ENCODE data around the gene RAB44.

- no peak for TF ChIP-seq POLR2A (IDR thresholded peaks at IDR 0.05; ENCODE audit: low read depth, low read length)
- TF ChIP-seq FOS (IDR thresholded peaks at IDR 0.05; ENCODE audit: low read depth, low read length), result no peak
- TF ChIP-seq CTCF (conservative IDR thresholded peaks at IDR 0.05; ENCODE audit: low read depth, low read length), result no peak
- TF ChIP-seq RAD21 (IDR thresholded peaks at IDR 0.05; ENCODE audit: low read length), result no peak
- TF ChIP-seq, protein P1, sequence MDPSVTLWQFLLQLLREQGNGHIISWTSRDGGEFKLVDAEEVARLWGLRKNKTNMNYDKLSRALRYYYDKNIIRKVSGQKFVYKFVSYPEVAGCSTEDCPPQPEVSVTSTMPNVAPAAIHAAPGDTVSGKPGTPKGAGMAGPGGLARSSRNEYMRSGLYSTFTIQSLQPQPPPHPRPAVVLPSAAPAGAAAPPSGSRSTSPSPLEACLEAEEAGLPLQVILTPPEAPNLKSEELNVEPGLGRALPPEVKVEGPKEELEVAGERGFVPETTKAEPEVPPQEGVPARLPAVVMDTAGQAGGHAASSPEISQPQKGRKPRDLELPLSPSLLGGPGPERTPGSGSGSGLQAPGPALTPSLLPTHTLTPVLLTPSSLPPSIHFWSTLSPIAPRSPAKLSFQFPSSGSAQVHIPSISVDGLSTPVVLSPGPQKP (IDR thresholded peaks at IDR 0.05; ENCODE audit: borderline replicate concordance, low read depth, low read length), result no peak
- no peak for TF ChIP-seq RCOR1 (IDR thresholded peaks at IDR 0.05; ENCODE audit: insufficient replicate concordance, low read length)
- no peak for TF ChIP-seq NFE2L2 (IDR thresholded peaks at IDR 0.05; ENCODE audit: low read depth, low read length)
- TF ChIP-seq MXI1 (IDR thresholded peaks at IDR 0.05; ENCODE audit: borderline replicate concordance, low read depth, low read length), result no peak
- TF ChIP-seq CEBPB (IDR thresholded peaks at IDR 0.05; ENCODE audit: low read depth, low read length), result no peak
- TF ChIP-seq MAZ (IDR thresholded peaks at IDR 0.05; ENCODE audit: borderline replicate concordance, low read depth, low read length), result no peak
- no peak for TF ChIP-seq USF2 (IDR thresholded peaks at IDR 0.05; ENCODE audit: low read depth, low read length)
Observed at GRCh38 chr6:36712816-36713215, 15.2 kb downstream of the RAB44 start.

All from IMR-90 (cell line).